ENCODE results near the gene SLC46A2. TPM values are rescaled to one million over a fixed set of nuclear protein-coding genes. Genes with fewer than 3 reads are reported as not detected.
A peak's percentile ranks its signal among the peaks of the same experiment; 100 is the strongest.

Gene SLC46A2
- total RNA-seq, 1 donor from 2014 or later: 0.44 TPM

GRCh38 chr9:112856200-112856599, 34.5 kb downstream of the SLC46A2 start:
- peak; percentile 7 for ATAC-seq

DNA sequence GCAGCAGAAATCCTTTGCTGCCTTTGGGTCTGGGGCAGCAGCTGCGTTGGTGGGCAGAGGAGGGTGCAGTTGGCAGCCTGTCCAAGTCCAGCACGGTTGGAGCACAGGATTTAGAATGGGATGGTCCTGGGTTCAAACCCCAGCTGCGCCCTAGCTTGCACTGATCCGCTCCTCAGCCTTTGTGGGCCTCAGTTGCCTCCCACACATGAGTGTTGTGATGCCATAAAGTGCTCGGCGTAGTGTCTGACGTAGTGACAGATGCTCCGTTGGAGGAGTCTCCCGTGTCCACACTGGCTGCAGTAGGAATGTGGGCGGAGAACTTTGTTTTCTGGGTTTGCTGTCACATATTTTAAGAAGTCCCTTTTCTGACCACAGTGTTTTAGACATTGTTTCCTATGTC, 36.0 kb downstream of the SLC46A2 start:
- no peak for ATAC-seq

DNA sequence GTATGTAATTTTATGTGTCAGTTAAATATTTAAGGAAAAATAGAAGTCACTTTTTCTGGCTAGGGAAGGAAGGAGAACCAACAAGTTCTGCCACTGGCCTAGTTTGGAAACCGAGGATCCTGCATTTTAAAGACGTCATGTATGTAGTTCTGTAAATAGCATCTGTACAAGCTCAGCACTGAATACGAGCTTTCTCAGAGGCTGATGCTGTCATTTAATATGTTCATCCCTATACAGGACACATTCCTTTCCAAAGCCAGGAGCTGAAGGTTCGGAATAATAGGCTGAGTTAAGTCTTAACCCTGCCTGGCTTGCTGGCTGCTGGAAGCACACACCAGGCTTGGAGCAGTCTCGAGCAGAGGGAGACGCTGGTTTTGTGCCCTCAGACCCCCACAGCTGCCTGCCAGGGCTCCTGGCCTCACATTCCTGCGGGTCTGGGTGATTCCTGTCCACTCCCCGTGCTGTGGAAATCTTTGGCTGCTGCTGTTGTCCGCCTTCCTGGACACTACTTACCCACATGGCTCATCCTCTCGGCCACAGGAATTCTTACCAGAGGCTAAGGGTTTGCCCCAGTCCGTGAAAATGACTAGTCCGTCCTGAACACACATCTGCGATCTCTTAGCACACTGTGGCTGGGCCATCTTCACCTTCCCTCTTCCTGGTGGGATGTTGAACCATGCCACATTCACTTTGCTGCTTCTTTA, 36.6 kb downstream of the SLC46A2 start:
- no peak for ATAC-seq

- ATAC-seq: no peak
Observed at GRCh38 chr9:112852741-112853504, 37.8 kb downstream of the SLC46A2 start.

GRCh38 chr9:112850840-112851239, 39.8 kb downstream of the SLC46A2 start:
- ATAC-seq: no peak

GRCh38 chr9:112849363-112849922, 41.2 kb downstream of the SLC46A2 start:
- no peak for ATAC-seq

GRCh38 chr9:112848316-112849151, 42.1 kb downstream of the SLC46A2 start:
- ATAC-seq: no peak

- no peak for ATAC-seq
Observed at GRCh38 chr9:112846528-112847488, 43.9 kb downstream of the SLC46A2 start.

DNA sequence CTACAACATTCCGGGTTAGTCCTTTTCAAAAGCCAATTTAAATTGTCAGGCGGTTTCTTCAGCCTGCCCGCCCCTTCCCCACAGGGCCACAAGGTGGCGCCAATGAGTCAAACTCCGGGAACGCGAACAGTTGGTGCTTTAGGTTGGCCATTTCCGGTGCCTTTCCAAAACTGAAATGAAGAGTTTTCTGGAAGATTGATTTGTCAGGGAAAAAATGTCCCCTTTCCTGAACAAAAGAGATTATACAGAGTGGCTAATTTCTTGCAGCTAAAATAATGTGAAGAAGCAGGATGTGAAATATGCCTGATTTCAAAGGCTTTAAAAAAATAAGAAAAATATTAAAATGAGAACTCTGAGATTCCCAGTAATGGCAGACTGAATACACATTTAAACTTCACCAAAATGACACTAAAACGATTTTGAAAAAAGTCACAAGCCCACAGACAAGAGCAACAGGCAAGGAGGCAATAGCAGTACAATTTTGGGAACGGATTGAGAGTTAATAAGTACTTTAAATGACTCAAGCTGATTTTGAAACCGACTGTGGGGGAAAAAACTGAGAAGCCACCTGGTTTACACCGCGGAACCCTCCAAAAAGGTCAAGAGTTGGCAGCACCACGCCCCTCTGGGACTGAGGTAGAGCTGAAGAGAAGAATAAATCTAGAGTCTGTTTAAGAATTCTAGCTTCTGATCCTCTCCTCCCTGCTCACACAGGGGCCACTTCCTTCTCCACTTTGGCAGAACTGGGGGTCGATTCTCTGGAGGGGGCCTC, 45.7 kb downstream of the SLC46A2 start:
- peak; percentile 76 for ATAC-seq

DNA sequence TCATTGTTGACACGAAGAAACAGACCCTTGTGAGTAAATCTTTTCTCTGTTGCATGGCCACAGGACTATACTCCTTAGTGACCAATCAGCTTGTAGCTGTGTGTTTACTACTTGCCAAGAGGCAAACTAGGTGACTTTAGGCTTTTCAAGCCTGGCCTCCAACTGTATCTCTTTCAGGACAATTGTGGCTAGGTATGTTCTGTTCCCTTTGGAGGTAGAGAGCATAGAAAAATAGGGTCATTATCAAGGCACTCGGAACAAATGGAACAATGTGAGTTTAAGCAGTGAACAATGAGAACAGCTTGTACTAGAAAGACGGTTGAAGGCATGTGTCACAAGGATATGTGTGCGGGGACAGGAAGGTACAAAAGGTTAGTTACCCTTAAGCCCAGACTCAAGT, 48.1 kb downstream of the SLC46A2 start:
- ATAC-seq: no peak

DNA sequence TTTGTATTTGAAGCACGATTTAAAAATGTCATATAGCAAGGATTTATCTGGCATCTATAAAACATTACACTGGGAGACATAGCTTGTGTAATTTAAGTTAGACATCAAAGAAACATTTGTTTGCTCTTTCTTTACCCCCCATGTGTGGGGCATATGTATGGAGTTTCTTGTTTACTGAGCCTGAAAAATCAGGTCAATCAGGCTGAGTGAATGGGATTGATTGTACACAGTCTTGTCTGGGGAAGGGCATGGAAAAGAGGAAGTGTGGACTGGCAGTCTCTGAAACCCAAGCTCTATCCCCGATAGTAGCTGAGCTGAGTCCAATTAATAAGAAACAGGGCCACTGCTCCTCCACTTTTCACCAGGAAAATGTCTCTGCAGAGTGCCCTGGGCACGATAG, 49.4 kb downstream of the SLC46A2 start:
- no peak for ATAC-seq

DNA sequence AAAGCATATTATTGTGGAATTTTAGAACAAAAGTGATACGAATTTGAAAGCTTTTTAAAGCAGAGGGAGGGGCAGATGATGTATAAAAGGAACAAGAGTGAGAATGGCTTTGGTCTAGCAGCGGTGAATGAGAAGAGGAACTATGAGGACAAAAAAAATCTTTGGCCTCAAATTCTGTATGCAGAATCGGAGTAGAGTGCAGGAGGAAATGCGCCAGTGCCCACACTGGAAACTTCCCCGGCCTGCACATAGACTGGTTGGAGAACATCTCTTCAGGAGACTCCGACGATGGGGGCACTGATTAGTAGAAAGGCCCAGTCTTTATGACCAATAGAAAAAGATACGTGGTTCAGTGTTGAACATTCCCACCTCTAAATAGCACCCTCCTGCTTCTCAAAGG, 51.3 kb downstream of the SLC46A2 start:
- no peak for ATAC-seq

DNA sequence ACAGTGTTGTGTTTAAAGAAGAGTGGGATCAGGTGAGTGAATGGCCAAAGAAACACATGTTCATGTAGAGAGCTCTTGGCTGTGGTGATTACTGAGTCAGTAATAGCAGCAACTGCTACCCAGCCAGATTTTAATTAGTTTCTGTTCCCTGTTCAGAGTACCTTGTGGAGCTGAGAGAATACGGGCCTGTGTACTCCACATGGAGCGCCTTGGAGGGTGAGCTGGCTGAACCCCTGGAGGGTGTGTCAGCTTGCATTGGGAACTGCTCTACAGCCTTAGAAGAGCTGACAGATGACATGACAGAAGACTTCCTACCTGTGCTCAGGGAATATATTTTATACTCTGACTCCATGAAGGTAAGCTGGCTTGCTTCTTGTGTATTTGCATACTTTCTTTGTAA, 52.3 kb downstream of the SLC46A2 start:
- ATAC-seq: no peak

DNA sequence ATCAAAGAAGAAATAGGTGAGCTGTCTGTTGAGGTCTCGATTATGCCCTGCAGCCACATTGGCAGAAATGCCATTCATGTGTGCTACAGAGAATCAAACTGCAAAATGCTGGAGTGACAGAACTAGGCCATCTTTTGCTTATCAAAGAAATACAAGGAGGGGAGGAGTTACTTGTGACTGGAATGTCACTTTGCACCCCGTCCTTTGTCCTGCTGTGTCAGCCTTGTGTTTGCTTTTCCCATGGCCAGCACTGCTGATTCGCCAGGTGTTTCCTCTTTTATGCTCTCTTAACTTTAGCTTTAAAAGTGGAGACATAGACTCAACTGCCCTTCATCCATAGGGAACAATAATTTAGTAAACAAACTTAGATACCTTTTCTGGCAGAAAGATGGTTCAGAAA, 54.3 kb downstream of the SLC46A2 start:
- no peak for ATAC-seq

DNA sequence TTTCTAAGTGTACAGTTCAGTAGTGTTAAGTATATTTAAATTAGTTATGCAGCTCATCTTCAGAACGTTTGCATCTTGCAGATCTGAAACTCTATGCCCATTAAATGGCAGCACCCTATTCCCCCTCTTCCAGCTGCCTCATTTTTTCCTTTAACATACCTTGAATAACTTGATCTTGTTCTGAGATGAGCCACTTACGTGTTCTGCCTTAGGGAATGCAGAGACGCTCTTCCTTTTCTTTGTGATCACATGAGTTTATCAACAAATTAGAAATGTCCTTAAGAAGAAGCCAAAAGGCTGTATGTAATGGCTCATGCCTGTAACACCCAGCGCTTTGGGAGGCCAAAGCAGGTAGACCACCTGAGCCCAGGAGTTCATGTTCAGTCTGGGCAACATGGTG, 57.6 kb downstream of the SLC46A2 start:
- ATAC-seq: no peak

DNA sequence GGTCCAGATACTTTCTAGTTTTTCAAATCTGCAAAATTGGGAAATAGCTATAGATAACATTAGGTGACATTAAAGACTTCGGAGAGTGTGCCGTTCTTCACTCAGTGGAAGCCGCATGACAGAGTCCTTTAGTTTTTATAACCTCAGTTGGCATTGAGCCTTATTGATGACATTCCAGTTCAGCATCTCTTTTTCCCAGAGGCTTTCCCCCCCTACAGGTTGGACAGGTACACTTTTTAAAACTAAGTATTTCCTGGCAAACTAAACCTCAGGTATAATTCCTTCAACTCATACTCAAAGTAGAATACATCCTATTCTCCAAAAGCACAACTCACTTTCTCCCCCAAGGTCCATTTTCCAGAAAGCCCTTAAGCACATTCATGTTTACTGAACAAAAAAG, 58.7 kb downstream of the SLC46A2 start:
- no peak for ATAC-seq

- peak; percentile 89 for ATAC-seq
Observed at GRCh38 chr9:112831281-112831851, 59.3 kb downstream of the SLC46A2 start.
